HL-60 (cell line): Measurements from ENCODE around the gene MOXD1.

Experiments
- GABPA ChIP-seq: IDR thresholded peaks from 2 replicates; pipeline ENCODE4 v1.6.1; 2012; ENCODE audit warnings: low read depth
- POLR2AphosphoS5 ChIP-seq: IDR thresholded peaks from 2 replicates; pipeline ENCODE4 v1.6.1; 2012; ENCODE audit warnings: low read depth
- TF ChIP-seq, protein P1 (sequence below): IDR thresholded peaks from one replicate; pipeline ENCODE4 v1.5.1; 2011; ENCODE audit warnings: low read length, control low read depth, inconsistent platforms; ENCODE audit not compliant: insufficient read depth
- TF ChIP-seq, protein P2 (sequence below): IDR thresholded peaks from 2 replicates; pipeline ENCODE4 v1.6.1; 2012; ENCODE audit warnings: low read depth; ENCODE audit not compliant: insufficient replicate concordance

DNA sequence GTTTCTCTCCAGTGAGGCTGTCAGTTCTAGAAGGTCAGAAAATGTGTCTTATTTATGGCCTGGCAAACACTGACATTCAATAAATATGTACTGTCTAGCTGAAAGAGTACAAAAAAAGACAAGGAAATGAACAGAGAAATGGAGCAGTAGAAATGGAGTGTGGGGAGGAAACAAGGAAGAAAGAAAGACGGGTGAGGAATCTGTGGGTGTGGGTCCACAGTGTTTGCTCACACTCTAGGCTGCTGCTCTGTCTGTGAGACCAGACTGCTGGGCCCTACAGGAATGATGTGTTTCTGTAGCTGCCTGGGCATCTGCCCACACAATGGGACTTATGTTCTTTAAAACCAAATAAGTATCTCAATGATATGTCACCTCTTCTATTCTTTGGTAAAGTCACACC lies 114.2 kb downstream of the MOXD1 start:
- TF ChIP-seq, protein P1, sequence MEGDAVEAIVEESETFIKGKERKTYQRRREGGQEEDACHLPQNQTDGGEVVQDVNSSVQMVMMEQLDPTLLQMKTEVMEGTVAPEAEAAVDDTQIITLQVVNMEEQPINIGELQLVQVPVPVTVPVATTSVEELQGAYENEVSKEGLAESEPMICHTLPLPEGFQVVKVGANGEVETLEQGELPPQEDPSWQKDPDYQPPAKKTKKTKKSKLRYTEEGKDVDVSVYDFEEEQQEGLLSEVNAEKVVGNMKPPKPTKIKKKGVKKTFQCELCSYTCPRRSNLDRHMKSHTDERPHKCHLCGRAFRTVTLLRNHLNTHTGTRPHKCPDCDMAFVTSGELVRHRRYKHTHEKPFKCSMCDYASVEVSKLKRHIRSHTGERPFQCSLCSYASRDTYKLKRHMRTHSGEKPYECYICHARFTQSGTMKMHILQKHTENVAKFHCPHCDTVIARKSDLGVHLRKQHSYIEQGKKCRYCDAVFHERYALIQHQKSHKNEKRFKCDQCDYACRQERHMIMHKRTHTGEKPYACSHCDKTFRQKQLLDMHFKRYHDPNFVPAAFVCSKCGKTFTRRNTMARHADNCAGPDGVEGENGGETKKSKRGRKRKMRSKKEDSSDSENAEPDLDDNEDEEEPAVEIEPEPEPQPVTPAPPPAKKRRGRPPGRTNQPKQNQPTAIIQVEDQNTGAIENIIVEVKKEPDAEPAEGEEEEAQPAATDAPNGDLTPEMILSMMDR: no peak
- TF ChIP-seq, protein P2, sequence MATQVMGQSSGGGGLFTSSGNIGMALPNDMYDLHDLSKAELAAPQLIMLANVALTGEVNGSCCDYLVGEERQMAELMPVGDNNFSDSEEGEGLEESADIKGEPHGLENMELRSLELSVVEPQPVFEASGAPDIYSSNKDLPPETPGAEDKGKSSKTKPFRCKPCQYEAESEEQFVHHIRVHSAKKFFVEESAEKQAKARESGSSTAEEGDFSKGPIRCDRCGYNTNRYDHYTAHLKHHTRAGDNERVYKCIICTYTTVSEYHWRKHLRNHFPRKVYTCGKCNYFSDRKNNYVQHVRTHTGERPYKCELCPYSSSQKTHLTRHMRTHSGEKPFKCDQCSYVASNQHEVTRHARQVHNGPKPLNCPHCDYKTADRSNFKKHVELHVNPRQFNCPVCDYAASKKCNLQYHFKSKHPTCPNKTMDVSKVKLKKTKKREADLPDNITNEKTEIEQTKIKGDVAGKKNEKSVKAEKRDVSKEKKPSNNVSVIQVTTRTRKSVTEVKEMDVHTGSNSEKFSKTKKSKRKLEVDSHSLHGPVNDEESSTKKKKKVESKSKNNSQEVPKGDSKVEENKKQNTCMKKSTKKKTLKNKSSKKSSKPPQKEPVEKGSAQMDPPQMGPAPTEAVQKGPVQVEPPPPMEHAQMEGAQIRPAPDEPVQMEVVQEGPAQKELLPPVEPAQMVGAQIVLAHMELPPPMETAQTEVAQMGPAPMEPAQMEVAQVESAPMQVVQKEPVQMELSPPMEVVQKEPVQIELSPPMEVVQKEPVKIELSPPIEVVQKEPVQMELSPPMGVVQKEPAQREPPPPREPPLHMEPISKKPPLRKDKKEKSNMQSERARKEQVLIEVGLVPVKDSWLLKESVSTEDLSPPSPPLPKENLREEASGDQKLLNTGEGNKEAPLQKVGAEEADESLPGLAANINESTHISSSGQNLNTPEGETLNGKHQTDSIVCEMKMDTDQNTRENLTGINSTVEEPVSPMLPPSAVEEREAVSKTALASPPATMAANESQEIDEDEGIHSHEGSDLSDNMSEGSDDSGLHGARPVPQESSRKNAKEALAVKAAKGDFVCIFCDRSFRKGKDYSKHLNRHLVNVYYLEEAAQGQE: no peak
- no peak for TF ChIP-seq POLR2AphosphoS5
- TF ChIP-seq GABPA: no peak
